ENCODE results near the gene COL13A1.

The COL13A1 gene

DNA sequence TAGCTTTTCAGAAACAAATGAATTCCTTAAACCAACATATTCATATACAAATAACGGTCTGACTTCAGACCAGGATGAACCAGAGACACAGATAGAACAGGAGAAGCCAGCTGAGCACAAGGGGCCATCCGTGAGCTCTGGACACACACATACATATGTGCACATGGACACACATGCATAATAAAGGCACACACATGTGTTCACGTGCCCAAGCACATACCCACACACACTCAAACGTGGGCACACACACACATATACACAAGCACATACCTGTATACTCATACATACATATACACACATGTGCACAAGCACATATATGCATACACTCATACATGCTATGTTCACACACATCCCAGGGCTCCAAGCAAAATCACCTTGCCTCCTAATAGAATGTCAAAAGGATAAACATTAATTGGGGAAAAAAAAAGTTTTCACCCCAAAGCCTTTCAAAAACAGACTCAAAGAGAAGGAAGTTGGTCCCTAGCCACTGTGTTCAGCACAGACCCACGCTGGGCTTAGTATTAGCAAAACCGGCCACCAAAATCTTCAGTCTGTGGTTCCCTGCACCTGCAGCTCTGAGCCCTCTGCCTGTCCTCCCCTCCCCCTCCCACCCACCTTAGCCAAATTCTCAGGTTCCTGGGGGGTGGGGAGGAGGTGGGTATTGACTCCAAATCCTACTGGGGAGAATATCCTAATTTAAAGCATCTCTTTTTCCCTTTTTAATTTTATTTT is 150.5 kb downstream of the COL13A1 start:
- DNase-seq (ENCODE audit: low spot score), result no peak

DNA sequence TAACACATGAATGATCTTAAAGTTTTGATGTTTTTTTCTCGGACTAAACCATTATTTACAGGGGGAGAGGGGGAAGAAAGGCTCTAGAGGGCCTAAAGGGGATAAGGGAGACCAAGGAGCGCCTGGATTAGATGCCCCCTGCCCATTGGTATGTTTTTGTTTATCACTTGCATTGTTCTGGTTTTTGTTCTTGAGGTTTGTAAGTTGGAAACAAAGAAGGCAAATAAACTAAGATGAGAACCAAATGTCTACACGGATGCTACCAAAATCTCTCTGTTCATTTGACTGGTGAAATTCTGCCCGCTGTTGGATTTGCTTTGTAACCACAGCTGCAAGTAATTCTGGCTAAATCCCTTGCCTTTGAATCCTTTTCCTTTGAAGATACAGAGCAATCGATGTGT is 151.1 kb downstream of the COL13A1 start:
- DNase-seq (ENCODE audit: low spot score), result no peak

DNA sequence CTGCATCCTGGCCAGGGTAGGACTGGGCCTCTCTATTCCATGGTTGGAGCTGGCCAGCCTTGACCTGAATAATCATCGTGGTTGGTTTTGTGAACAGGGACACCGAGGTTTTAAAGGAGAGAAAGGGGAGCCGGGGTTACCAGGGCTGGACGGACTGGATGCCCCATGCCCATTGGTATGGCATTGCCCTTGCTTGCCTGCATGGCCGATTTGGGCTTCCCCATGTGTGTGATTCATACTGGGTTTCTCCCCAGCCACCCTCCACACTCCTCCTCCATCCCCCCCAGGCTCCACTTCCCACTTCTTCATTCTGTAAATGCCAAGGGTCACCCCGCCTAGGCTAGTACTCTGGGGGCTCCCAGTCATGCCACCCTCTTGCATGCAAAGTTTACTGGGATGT is 152.1 kb downstream of the COL13A1 start:
- no peak for DNase-seq (ENCODE audit: low spot score)

DNA sequence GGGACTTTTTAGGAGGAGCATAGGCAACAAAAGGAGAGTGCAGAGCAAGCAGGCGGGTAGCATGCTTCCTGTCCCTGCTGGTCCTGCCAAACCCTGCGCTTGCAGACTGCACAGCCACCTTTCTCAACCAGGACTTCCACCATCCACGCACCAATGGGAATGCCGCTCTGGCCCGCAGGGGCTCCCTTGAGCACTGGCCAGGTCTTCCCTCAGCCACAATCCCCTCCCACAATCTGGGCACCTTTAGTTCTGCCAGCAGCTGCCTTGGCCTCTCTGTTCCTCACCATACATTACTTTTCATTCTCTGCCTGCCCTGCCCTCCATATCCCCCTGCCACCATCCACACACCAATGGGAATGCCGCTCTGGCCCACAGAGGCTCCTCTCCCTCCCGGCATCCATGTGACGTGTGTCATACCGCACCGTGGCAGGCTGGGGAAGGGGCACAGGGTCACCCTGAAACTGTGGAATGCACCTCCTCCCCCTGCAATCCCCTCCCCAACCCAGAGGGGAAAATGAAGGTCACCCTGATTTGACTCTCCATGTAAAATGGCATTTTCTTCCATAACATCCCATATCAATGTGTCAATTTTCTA is 153.6 kb downstream of the COL13A1 start:
- no peak for DNase-seq (ENCODE audit: low spot score)

DNA sequence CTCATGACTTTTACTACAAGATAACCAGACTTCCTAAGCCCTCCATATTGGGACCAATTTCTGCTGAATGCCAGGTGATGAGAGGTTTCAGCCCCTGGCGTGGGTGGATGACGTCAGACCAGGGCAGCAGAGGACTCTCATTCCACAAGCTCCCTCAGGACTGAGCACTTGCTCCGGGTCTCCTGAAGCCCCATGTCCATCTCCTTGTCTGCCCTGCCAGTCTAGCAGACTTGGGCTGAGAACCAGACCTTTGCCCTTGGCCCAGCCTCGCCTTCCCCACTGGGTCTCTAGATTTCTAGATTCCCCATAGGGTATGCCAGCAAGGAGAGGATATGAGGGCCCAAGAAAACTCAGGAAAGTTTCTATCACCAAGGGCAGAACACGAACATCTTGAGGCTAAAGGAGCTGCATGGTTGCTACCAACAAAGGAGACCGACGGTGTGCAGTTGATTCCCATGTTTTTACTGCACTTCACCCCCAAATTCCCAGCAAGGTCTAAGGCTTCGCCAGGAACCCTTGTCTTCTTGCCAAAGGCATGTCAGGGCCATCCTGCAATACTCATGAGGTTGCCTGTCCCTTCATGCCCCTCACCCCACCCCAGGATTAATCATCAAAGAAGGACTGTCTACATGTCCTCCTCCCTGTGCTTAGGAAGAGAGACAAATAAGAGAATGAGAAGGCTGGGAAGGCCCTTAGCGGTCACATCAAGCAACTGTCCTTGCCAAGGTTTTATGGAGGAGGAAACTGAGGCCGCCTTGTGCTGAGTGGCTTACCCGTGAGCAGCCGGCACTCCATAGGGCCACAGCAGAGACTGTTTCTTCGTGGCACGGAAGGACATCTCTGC is 154.4 kb downstream of the COL13A1 start:
- no peak for DNase-seq (ENCODE audit: low spot score)

DNA sequence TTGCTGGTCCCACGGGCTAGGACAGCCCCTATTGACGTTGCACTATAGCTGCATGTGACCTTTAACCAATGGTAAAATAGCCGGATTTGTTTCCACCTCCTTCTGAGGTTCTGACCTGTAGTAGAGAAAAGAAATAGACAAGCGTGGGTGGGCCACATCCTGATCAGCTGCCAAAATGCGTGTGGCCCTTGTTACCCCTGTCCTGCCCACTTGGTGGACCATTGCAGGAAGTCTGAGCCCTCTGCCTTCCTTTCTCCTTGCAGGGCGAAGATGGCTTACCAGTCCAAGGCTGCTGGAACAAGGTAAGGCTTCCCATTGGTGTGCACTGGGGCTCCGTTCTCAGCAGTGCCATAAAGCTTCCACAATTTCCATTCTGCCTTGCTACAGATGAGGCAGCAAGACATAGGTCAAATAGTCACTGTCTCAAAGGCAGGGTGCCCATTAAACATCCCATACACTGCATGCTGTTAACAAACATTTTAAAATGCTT is 155.1 kb downstream of the COL13A1 start:
- no peak for DNase-seq (ENCODE audit: low spot score)

DNA sequence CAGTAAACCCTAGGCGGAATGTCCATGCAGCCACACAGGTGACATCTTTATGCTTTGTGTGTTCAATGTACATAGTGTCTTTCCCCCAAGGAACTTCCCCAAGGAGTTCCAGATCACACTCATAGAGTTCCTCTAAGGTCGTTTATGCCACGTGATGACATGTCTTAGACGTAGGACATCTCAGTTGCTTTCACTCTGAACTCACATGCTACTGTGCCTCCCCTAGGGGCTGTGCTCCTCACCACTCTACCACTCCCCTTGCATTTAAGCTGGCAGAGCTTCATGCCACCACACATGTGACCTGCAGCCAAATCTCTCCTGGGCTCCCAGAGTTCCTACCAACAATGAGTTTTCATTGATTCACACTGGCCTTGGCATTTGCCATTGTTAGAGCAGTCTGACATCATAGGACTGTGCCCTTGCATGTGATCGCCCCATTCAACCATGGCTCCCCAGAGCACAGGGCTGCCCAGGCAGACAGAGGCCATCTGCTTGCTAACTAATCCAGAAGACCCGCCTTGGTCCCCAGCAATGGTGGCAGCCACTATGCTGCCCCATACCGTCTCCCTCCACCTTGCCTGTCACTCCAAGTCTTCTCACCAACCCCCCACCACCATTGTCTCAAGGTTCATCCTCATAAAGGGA is 155.7 kb downstream of the COL13A1 start:
- no peak for DNase-seq (ENCODE audit: low spot score)

DNA sequence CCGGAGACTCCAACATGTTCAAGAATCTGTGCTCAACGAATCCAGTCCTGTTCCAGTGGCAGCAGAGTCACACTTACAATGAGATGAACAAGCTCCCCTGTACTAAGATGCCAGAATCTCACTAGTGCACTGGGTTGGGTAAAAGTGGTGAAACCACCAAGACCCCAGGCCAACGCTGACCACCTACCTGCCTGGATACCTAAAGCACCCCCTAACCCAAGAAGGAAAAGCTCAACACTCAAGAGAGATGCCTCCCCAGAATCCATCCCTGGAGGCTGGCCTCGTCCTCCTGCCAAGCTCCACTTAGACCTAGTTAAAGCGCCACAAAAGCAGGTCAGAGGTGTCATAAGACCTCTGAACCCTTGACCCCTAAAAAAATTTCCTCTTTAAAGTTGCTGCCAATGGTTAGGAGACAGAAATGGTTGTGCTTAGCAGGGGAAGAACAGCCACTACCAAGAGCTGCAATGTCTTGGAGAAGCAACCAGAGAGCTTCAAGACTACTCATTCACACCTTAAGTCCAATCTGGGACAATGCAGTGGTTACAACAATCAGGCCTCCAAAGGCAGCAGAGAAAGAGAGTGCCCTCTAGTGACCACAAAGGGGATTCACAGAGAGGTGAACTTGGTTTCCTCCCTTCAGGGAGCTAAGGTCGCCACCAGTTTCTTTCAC is 156.3 kb downstream of the COL13A1 start:
- peak; percentile 84 for DNase-seq (ENCODE audit: low spot score)

DNA sequence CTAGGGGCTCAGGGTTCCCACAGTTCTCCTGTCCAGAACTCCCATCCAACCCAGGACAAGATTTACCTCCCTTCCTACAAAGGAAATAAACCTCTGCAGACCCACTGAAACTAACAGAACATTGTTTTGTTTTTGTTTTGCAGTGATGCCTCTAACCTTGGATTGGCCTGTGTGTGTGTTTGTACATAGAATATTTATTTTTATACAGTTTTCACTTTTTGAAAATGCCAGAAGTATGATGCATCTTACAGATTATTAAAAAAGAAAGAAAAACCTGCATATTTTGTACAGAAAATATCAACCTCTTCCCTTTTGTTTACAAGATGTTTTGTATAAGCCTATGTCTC is 156.8 kb downstream of the COL13A1 start:
- no peak for DNase-seq (ENCODE audit: low spot score)

DNA sequence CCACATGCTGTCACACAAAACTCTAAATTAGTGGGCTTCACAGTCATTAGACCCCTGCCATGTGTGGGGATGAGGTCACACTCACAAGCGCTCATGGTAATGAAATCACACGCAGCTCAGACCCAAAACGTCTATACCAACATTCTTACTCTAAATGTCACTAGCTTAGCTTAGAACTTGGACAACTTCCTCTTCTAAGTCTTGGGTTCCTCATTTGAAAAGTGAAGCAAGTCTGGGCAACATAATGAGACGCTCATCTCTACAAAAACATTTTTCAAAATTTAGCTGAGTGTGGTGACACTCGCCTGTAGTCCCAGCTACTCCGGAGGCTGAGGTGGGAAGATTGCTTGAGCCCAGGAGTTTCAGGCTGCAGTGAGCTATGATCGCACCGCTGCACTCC is 158.2 kb downstream of the COL13A1 start:
- no peak for DNase-seq (ENCODE audit: low spot score)

DNA sequence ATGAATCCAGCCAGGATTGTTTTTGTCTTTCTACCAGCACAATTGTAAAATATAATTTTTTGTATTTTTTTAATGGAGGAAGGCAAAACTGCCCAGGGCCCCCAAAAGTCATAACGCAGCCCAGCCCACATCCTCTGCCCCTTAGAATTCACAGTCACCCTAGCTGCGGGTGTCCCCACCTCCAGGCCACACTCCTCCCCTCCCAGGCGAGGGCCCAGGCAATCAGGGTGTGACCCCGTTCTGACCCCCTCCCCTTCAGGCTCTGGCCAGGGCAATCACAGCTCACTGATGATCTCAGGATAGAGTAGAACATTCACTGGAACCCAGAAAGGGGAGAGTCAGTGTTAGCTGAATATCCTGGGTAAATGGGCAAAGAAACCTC is 158.9 kb downstream of the COL13A1 start:
- no peak for DNase-seq (ENCODE audit: low spot score)

DNA sequence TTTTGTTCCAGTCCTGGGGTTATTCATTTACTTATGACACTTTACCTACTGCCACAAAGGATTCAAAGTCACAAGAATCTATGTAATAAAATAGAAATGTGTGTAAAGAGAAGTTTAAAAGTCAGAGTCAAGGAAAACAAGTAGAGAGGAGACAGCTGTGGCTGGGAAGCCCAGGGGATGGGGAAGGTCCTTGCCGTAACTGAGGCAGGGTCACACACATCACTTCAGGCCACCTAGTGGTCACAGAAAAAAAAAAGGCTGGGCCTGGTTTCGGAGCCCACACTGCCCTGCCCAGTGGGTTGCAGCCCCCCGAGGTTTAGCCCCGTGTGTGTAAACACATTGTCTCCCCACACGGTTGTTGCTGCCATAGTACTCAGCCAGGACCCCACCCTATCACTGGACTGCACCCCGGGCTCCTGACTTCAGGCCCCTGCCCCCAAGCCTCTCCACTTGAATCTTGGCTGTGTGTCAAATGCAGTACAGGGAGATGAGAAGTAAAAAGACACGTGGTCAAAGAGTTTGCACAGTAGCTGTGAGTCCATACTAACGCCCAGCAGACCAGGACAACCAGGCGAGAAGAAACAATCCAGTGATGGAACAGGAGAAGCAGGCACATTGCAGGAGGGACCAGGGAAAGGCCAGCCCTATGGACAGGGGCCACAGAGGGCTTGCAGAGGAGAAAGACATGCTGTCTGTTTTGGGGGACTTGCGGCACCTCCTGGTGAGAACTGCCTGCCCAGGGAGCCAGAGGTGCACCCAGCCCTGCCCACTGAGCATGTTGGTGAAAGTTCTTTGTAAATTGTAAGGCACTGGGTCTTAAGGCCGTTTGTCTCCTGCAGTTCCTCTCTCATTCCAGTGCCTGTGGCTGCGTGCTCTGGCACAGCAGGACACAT is 159.5 kb downstream of the COL13A1 start:
- no peak for DNase-seq (ENCODE audit: low spot score)

DNA sequence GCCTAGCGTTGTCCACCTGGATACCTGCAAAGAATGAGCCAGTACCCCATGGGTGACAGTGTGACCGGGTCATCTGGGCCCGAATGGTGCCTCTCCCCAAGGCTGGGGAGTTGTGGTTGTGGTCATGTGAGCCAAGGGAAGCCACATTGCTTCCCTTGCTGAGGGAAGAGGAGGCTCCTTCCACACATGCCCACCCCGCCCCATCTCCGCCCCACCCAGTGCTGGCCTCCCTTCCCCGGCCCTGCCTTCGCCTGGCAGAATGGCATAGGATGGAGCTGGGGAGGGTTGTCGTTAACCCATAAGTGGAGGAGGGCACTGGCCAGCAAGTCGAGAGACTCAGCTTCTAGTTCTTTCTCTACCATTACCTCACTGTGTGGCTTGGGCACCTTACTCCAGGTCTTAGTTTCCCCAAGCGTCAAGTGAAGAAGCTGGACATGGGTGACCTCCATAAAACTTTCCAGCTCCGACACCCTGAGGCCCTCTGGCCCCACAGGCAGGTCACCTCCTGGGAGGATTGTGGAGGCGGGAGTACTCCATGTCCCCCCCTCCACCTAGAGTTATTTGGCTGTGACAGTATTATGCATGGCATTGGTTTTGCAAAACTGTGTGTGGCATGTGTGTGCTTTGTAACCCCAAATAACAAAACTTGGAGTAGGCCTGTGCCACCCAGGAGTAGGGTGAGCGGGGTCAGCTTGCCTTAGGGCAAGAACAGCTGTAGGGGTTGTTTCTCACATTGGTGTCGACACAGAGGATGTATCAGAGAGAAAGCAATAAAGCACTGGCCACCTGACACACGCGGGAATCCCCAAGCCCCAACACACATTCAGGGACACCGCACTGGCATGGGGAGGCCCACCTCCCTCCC is 160.4 kb downstream of the COL13A1 start:
- DNase-seq (ENCODE audit: low spot score), result no peak

DNA sequence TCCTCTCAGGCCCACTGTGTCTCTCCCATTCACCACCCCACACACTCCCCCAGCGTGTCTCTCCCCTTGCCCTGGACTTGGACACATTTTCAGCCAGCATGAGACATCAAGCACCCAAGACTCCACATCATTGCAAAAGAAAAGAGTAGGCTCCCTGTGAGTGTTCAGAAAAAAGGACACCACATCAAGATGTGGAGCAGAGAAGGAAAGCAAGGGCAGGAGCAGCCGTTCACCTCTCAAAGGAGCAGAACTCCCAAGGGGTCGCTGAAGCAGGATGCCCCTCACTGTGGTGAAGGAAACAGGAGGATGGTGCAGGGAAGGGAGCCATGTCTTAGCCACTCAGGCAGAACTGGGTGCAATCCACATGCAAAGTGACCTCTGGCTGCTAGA is 161.0 kb downstream of the COL13A1 start:
- DNase-seq (ENCODE audit: low spot score), result no peak

DNA sequence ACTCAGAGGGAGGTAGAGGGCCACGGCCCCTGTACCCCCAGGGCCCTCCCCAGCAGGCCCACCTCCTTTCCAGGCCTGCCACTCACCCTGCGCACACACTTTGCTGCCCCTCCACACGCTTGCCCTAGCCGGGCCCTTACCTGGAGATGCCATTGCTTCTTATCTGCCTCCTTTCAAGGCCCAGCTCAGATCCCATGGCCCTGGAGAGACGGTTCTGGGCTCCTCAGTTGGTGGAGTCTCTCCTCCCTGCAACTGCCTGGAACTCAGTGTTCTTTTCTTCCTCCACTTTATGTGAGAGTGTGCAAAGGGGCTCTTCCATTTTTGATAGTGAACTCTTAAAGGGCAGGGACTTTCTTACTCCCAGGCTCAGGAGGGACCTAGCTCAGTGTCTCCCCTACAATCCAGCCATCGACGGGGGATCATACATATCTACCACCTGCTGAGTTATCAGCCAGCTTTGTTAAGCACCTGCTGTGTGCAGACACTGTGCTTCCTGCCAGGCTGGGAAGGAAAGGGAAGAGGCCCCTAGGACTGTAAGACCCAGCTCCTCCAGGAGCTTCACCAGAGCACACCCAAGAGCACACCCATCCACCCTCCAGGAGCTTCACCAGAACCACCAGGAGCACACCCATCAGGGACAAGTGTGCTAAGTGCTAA is 161.6 kb downstream of the COL13A1 start:
- no peak for DNase-seq (ENCODE audit: low spot score)

DNA sequence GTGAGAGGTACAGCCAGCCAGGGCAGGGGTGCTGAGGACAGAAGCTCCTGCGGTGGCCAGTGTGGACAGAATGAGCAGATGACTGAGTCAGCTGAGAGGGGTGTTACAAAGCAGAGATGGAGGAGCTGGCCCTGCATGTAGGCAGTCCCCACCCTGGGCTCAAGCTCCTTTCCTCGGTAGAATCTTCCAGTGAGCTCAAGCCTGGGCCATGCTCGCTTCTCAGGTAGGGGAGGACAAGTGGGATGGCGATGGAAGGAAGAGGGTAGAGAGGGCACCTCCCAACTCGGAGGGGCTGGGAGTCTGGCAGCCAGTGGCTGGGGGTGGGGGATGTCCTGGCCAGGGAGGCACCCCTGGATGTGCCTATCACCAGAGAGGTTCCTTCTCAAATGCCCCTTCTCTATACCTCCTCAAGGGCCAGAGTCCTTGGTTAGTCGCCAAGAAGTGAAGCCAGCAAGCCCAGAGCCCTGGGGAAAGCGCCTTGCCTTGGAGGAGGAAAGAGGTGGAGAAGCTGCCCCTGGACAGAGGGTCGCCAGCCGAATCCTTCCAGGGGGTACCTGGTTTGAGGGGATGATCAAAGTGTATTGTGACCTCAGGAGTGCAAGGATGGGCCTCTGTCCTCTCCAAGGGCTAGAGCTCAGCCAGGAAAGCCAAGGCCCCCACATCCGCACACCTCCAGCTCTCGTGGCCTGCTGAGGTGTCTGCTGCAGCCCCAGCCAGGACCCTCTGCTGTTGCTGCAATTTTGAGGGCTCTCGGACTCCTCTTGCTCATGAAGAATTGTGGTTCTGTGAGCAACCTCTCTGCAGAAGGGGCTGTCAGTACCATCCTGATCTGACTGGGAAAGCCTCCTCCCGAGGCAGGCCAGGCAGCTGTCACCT is 162.4 kb downstream of the COL13A1 start:
- no peak for DNase-seq (ENCODE audit: low spot score)

DNA sequence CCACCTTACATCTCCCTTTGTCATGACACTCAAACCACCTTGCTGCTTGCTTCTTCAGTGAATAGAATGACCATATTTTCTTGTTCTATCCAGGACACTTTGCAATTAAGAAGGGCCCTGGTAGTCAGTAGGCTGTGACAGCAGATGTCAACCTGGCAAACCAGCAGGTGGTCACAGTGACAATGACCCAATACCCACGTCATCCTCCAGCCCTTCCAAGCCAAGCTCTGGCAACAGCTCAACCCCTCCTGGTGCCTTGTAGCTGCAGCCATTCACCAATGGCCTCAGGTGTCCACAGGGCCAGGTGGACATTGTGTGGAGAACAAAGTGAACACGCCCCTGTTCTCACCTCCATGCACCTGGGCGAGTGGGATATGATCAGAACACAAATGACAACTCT is 163.4 kb downstream of the COL13A1 start:
- no peak for DNase-seq (ENCODE audit: low spot score)

DNA sequence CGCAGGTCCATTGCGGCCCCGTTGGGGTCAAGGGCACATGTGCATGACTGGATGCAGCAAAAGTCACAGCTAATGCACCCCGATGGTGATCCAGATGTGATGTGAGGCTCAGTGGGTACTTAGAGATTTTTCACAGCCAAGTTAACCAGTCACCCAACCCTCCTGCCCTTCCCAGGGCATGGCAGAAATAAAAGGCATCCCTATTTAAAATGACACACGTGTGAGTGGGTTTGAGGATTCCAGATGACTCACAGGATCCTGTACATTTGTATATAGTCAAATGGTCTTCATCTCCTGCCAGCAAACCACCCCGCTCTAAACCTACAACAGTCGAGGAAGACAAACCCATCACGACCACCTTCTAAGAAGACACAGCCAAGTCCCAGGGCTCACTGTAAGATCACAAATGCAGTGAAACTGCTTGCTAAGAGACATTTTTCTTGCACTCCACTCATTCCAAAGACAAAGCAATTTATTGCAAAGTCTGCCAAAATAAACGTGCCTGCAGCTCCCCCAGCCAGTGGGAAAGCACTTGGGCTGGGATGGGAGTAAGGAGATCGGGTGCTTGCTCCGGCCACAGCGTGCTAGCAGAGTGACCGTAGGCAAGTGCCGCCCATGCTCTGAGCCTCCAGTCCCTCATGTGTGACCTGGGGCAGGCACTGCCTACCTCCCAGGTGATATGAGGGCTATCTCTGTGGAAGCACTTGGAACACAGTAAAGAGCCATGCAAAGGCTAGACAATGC is 164.4 kb downstream of the COL13A1 start:
- DNase-seq (ENCODE audit: low spot score), result peak; percentile 4

Data from AG20443 (cell line).